Heart left ventricle (tissue), 16 donors: ENCODE results near the gene SDS. TPM values are rescaled to one million over a fixed set of nuclear protein-coding genes. Genes with fewer than 3 reads are reported as not detected.

Source experiments
- ATAC-seq, 4 donors: fragments of 200-7000 bp; cut with Tn5 transposase; one replicate each; pipeline ENCODE4 v1.9.1; 2020 to 2022; ENCODE audit warnings: moderate library complexity in 4 of 4, mild to moderate bottlenecking in 3 of 4, moderate number of reproducible peaks in 1 of 4
- DNase-seq, 5 donors: peaks; one replicate each; pipeline ENCODE4 v3.0.0-alpha.2; 2020
- H3K27ac ChIP-seq, 12 donors: fragments of 200-600 bp; sonication (generic) in 4 of 12; one replicate each; pipeline versions ENCODE4 v1.5.0 to v1.8.0; 2016 to 2022; ENCODE audit warnings: mild to moderate bottlenecking in 2 of 12
- H3K27me3 ChIP-seq, 9 donors: fragments of 200-600 bp; sonication (generic) in 2 of 9; one replicate each; pipeline versions ENCODE4 v1.5.1 to v1.8.0; 2016 to 2022; ENCODE audit warnings: mild to moderate bottlenecking in 3 of 9
- H3K36me3 ChIP-seq, 9 donors: fragments of 200-600 bp; sonication (generic) in 2 of 9; one replicate each; pipeline versions ENCODE4 v1.5.0 to v1.8.0; 2018 to 2022; ENCODE audit warnings: mild to moderate bottlenecking in 2 of 9
- H3K4me1 ChIP-seq, 12 donors: fragments of 200-600 bp; sonication (generic) in 4 of 12; one replicate each; pipeline versions ENCODE4 v1.5.0 to v1.8.0; 2016 to 2022; ENCODE audit warnings: mild to moderate bottlenecking in 3 of 12
- H3K4me3 ChIP-seq, 12 donors: fragments of 200-600 bp; sonication (generic) in 4 of 12; one replicate each; pipeline versions ENCODE4 v1.5.0 to v1.8.0; 2017 to 2022; ENCODE audit warnings: mild to moderate bottlenecking in 9 of 12, moderate library complexity in 4 of 12
- H3K9me3 ChIP-seq, 12 donors: fragments of 200-600 bp; sonication (generic) in 4 of 12; one replicate each; pipeline versions ENCODE4 v1.5.0 to v1.8.0; 2016 to 2022; ENCODE audit warnings: mild to moderate bottlenecking in 1 of 12
- CTCF ChIP-seq, 12 donors: fragments of 200-600 bp; sonication (generic) in 4 of 12; IDR thresholded peaks; one replicate each; pipeline versions ENCODE4 v1.5.0 to v1.8.0; 2018 to 2022; ENCODE audit warnings: antibody characterized with exemption in 12 of 12, mild to moderate bottlenecking in 5 of 12
- POLR2A ChIP-seq, 2 donors: fragments of 450-650 bp; IDR thresholded peaks; one replicate each; pipeline ENCODE4 v1.6.1; 2017; ENCODE audit warnings: antibody characterized with exemption in 2 of 2, mild to moderate bottlenecking in 2 of 2, moderate library complexity in 2 of 2
- WGBS, 4 donors: extraction: QIAGEN DNeasy Blood & Tissue Kit in 2 of 4; methylation state at CpG; one replicate each; pipeline versions ENCODE4 v1.1.5 to v1.1.7; 2013 to 2018; 5-methylcytosine and 5-hydroxymethylcytosine counted together
- intact Hi-C, 10 donors: fragments of 100-400 bp; cut with DNase I; formaldehyde crosslinking; loops; one replicate each; pipeline versions ENCODE4 v1.11.1 to v1.14.2; 2022
- polyA plus RNA-seq, 2 donors: library from polyadenylated mRNA; stranded (reverse); fragments of 200-250 nt; gene quantifications; one replicate each; pipeline ENCODE4 v1.2.3, GENCODE V29; 2013
- total RNA-seq, 9 donors: library from RNA; depleted of rRNA in 2 of 9; stranded (reverse); fragments of >200 nt in 2 of 9; fragmentation: NEBNext Ultra II Directional in 3 of 9; extraction: Animal tissue kit (Norgen Biotek cat#: 25700) in 3 of 9; gene quantifications; one replicate each; pipeline versions ENCODE4 v1.1.0 to v1.2.4, GENCODE V29; 2016 to 2023
- donor health status: ischemic (EF 13 %, LVEDD 7.1; RV severe dilation, severe dysfunction).
- donor health status: healthy with polysubstance abuse.
- donor health status: DM: no; HTN: yes; CAD: no.
- donor health status: DM: no; HTN: no; CAD: no.
- donor health status: ischemic (EF 25% LVEDD 6.9; RV normal size, moderate dysfunction).
- donor health status: ischemic (EF 25% LVEDD 5.7; RV mildly dilated, moderate dysfunction).
- donor health status: healthy.
- donor health status: DM: yes; HTN: yes; CAD: no.
- donor health status: ischemic (EF 35%, LVEDD 5.7; RV mildly dilated, moderate dysfunction).
- donor health status: nonischemic (EF 11% LVEDD 7.7; RV severe dilation, severe dysfunction).
- donor health status: DM: yes; HTN: yes; CAD: no.
- donor health status: PGD.
- donor health status: ischemic (EF 29% LVEDD 5.4; RV normal size, mild dysfunction).
- donor health status: nonischemic (EF 23%, LVEDD 6.1; RV moderate dilation, normal function).

SDS gene
- total and polyA plus RNA-seq, 11 donors = 0.28 to 10.5 (median 0.44) TPM; not detected in 6

- Histone ChIP-seq H3K36me3 (no peaks in the 10 kb centered on the region), H3K27ac (no peak overlapping the region), H3K27me3 (peaks cover 0 to 5% (median 0%) of the 10 kb centered on the region in 9 donors), H3K4me3 (no peak overlapping the region), H3K9me3 (no peaks in the 10 kb centered on the region), H3K4me1 (peaks cover 0 to 18% (median 0%) of the 10 kb centered on the region in 12 donors)
- no peak for DNase-seq
- 63 to 67% (median 64%) methylated on average over 9 of the region's 9 CpGs for WGBS, 4 donors
- intact Hi-C loops = no loop called here
- no peak for TF ChIP-seq POLR2A (IDR thresholded peaks at IDR 0.05)
- no peak for TF ChIP-seq CTCF (IDR thresholded peaks at IDR 0.05)
- ATAC-seq = no peak
Observed at GRCh38 chr12:113409462-113410124, 5.9 kb upstream of the SDS start.

- no peaks in the 10 kb centered on the region for H3K9me3 ChIP-seq
- 88 to 91% (median 89%) methylated on average over 11 of the region's 11 CpGs for WGBS, 4 donors
- no peak overlapping the region for H3K4me3 ChIP-seq
- TF ChIP-seq CTCF (IDR thresholded peaks at IDR 0.05) (no peak), POLR2A (IDR thresholded peaks at IDR 0.05) (no peak)
- H3K27ac ChIP-seq = no peak overlapping the region
- intact Hi-C loops = no loop called here
- no peaks in the 10 kb centered on the region for H3K36me3 ChIP-seq
- H3K27me3 ChIP-seq = peaks cover 0 to 5% (median 0%) of the 10 kb centered on the region in 9 donors
- peaks cover 0 to 25% (median 0%) of the 10 kb centered on the region in 12 donors for H3K4me1 ChIP-seq
- no peak for ATAC-seq
- DNase-seq = no peak
Observed at GRCh38 chr12:113408756-113409298, 5.1 kb upstream of the SDS start.

- intact Hi-C loops = no loop called here
- ATAC-seq (peak in 1 of 4 donors; percentile 54), DNase-seq (no peak)
- no peak for TF ChIP-seq POLR2A (IDR thresholded peaks at IDR 0.05)
- TF ChIP-seq CTCF (IDR thresholded peaks at IDR 0.05) = no peak
- H3K27me3 ChIP-seq = peaks cover 0 to 5% (median 0%) of the 10 kb centered on the region in 9 donors
- no peaks in the 10 kb centered on the region for H3K36me3 ChIP-seq
- H3K27ac ChIP-seq = peak overlapping the region in 1 of 12 donors; percentile 58
- H3K4me3 ChIP-seq = no peak overlapping the region
- no peaks in the 10 kb centered on the region for H3K9me3 ChIP-seq
- H3K4me1 ChIP-seq = peaks cover 0 to 25% (median 0%) of the 10 kb centered on the region in 12 donors
- 70 to 74% (median 73%) methylated on average over 6 of the region's 6 CpGs for WGBS, 4 donors
Observed at GRCh38 chr12:113407931-113408600, 4.4 kb upstream of the SDS start.

- DNase-seq (no peak), ATAC-seq (no peak)
- intact Hi-C loops = no loop called here
- WGBS, 4 donors = 83 to 87% (median 85%) methylated on average over 3 of the region's 3 CpGs
- Histone ChIP-seq H3K4me1 (peaks cover 0 to 25% (median 0%) of the 10 kb centered on the region in 12 donors), H3K4me3 (no peak overlapping the region), H3K27ac (peak overlapping the region in 1 of 12 donors; percentile 20), H3K9me3 (no peaks in the 10 kb centered on the region), H3K36me3 (no peaks in the 10 kb centered on the region), H3K27me3 (peaks cover 0 to 5% (median 0%) of the 10 kb centered on the region in 9 donors)
- TF ChIP-seq CTCF (IDR thresholded peaks at IDR 0.05) (no peak), POLR2A (IDR thresholded peaks at IDR 0.05) (no peak)
Observed at GRCh38 chr12:113405694-113406093, 2.0 kb upstream of the SDS start.
